DMS53 (cell line): ENCODE data around the gene CNBP.
"Not testable (repeated sequence)": the region's sequence is repeated elsewhere in the genome, so short reads cannot be mapped to it uniquely, and the experiment has no call there.

ENCODE experiments used
- DNase-seq: peaks from one replicate; lab custom pipeline; 2025; lab: John Stamatoyannopoulos, UW

CNBP gene

GRCh38 chr3:129184784-129185542 is 1.3 kb upstream of the CNBP start:
- DNase-seq: not testable (repeated sequence)

- DNase-seq: peak; percentile 46
Observed at GRCh38 chr3:129184396-129184657, 631 bp upstream of the CNBP start.

DNA sequence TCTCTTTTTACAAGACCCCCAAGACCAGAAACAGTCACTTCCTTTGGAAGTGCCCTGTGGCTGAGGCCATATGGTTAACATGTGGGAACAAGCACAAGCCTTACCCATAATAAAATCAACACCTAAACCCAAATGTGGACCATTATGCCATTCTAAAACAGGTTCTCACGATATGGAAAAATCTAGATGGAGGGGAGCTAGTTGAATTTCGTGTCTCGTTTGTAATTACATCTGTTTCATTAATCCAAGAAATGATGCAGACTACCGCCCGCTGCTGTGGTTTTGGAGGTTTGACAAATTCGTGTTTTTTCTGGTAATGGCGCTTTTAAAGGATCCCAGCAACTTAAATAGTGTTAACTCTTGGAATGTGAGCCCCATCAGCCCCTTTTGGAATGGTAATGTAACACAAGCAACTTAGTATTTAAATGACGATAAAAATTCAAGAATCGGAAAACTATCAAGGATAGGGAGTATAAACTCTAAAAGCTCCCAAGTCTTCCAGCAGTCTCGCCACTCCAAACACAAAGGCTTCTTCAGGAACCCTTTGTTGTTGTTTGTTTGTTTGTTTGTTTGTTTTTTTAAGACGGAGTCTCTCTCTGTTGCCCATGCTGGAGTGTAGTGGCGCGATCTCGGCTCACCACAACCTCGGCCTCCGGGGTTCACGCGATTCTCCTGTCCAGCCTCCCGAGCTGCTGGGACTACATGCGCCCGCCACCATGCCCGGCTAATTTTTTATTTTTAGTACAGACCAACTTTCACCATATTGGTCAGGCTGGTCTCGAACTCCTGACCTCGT is 1.1 kb downstream of the CNBP start:
- peak; percentile 46 for DNase-seq

DNA sequence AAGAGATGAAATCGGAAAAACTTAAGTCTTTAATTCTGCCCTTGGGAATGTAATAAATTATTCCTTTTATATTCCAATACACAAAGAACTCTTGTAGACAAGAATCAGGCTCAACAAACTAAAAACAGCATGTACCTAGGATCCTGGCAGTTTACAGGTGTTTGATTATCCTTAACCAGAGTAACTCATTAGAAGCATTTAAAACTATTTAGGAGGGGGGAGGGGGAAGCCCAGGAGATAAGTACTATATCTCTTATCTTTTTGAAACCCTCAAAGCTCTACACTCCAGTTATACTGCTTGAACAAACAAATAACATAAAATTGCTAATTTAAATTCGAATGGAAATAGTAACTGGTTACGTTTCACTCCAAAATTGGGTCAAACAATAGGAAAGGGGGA is 1.9 kb downstream of the CNBP start:
- DNase-seq: no peak

DNA sequence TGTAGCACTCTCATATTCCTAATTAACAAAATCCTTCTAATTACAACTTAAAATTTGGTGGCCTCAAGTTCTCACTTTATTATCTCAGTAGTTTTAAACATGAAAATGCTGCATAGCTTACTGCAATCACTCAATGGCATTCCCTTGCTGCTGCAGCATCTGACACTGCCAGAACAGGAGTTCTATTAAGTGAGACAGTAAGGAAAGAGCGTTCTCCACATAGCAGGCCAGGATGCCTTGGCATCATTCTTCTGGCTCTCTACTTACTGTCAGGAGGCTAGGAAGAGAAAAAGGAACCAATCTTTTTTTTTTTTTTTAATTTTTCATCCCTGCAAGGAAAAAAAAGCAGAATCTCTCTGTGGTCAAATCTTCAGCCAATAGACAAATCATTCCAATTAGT is 3.2 kb downstream of the CNBP start:
- DNase-seq: no peak

DNA sequence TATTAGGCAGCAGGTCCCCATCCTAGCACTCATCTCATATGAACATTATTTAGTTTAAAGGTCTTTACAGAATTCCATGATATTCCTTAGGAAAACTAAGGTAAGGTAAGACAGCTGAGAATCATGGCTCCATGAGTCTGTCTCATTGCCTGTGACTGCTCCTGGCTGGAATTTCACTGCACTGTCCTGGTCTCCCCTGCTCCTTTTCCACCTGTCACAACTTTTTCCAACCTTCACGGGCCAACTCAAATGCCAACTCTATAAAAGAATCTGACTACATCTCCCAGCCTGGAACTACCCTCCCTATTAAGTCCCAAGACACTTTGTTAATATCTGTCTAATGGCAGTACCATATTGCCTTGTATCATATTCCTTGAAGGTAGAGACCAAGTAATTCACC is 7.6 kb downstream of the CNBP start:
- DNase-seq: no peak

GRCh38 chr3:129173725-129174124 is 10.0 kb downstream of the CNBP start:
- DNase-seq: no peak

DNA sequence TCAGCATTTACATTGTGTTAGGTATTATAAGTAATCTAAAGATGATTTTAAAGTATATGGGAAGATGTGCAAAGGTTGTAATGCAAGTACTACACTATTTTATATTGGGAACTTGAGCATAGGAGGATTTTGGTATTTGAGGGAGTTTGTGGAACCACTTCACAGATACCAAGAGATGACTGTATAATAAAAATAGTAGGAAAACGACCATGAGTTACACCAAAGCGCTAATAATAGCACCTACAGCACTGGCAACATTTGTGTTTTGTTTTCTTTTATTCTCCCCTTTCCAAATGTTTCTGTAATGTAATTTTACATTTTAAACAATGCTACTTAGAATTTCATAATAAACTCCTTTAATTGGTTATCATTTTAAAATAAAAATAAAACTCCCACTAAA is 10.5 kb downstream of the CNBP start:
- no peak for DNase-seq

DNA sequence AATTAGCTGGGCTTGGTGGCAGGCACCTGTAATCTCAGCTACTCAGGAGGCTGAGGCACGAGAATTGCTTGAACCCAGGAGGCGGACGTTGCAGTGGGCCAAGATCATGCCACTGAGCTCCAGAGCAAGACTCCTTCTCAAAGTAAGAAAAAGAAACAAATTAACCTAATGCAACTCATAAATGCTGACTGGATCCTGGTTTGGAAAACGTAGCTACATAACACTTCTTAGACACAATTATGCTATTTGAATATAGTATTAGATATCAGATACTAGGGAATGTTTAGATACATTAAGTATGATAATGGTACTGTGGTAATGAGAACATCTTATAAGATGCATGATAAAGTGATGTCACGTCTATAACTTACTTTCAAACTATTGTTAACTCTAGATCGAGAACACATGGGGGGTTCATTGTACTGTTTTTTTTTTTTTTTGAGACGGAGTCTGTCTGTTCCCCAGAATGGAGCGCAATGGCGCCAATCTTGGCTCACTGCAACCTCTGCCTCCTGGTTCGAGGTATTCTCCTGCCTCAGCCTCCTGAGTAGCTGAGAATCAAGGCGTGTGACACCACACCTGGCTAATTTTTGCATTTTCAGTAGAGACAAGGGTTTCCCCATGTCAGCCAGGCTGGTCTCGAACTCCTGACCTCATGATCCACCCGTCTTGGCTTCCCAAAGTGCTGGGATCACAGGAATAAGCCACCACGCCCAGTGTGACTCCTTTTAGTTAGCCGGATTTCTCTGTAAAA is 16.9 kb downstream of the CNBP start:
- DNase-seq: no peak

DNA sequence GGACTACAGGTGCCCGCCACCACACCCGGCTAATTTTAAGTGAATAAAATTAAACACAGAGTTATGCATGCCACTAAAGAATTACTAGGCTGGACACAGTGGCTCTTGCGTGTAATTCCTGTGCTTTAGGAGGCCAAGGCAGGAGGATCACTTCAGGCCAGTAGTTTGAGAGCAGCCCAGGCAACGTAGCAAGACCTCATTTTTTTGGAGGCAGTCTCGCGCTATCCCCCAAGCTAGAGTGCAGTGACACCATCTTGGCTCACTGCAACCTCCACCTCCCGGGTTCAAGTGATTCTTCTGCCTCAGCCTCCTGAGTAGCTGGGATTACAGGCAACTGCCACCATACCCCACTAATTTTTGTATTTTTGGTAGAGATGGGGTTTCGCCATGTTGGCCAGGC is 18.1 kb downstream of the CNBP start:
- DNase-seq: not testable (repeated sequence)

- no peak for DNase-seq
Observed at GRCh38 chr3:129164500-129164899, 19.2 kb downstream of the CNBP start.

DNA sequence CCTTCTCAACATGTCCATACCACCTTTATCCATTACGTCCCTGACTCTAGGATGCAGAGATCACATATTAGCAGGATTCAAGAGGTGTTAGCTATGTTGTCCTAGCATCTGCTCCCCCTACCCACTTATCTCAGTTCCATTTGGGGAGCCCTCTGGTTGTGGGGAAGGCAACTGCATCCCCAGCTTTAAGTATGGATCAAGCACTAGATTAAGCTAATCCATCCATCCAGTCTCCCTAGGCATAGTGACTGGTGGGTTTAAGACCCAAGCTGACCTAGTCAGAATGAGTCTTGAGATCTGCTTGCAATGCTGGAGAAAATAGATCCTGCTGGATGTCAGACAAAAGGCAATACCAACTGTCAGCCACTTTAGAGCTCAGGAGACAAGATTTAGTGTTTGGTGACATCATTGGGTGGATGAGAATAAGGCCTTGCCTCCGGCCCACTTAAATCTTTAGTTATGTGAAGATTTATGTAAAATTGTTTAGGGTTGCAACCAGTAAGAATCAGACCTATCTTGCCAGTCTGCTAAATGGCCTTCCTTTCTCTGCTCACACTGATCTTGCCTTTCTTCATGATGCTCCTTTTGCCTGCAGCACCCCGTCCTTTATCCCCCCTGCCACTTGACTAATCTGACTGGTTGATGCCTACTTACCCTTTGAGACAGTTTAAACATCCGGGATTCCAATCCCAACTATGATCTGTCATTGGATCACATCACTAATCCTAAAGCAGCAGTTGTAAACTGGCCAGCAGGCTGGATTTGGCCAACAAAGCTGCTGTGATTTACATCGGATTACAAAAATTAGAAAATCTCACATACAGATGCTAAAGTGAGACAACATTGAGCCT is 20.7 kb downstream of the CNBP start:
- DNase-seq: peak; percentile 45

GRCh38 chr3:129161860-129162271 is 21.8 kb downstream of the CNBP start:
- DNase-seq: peak; percentile 63

- DNase-seq: peak; percentile 96
Observed at GRCh38 chr3:129160891-129161859, 22.5 kb downstream of the CNBP start, which contains the start of gene ISY1. TSS of gene ISY1 (minus strand) at chr3:129161063. CDS start at chr3:129160975, 88 bp downstream.

DNA sequence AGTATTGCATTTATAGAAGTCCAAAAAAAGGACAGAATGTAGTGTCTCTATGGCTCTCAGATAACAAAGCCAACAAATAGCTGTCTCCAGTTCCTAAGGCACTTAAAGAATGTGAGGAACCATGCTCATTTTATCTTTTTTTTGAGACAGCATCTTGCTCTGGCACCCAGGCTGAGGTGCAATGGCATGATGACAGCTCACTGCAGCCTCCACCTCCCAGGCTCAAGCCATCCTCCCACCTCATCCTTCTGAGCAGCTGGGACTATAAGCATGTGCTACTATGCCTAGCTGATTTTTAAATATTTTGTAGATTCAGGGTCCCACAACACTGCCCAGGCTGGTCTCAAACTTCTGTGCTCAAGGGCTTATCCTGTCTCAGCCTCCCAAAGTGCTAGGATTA is 38.9 kb downstream of the CNBP start:
- no peak for DNase-seq

- DNase-seq: not testable (repeated sequence)
Observed at GRCh38 chr3:129141011-129141410, 42.7 kb downstream of the CNBP start.

GRCh38 chr3:129139911-129140310 is 43.8 kb downstream of the CNBP start:
- DNase-seq: no peak

DNA sequence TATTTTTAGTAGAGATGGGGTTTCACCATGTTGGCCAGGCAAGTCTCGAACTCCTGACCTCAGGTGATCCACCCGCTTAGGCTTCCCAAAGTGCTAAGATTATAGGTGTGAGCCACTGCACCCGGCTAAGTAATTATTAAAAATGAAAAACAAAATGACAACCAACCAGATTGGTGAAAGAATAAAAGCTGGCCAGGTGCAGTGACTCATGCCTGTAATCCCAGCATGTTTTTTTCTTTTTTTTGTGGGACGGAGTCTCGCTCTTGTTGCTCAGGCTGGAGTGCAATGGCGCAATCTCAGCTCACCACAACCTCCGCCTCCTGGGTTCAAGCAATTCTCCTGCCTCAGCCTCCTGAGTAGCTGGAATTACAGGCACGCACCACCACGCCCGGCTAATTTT is 47.4 kb downstream of the CNBP start:
- DNase-seq: not testable (repeated sequence)

- DNase-seq: no peak
Observed at GRCh38 chr3:129132097-129132866, 51.4 kb downstream of the CNBP start.
